NCI-H460 (cell line): ENCODE measurements around the gene INPP5J. TPM values are rescaled to one million over a fixed set of nuclear protein-coding genes. Genes with fewer than 3 reads are reported as not detected.

Experiments
- DNase-seq: peaks from one replicate; pipeline ENCODE4 v3.0.0-alpha.2; 2016; ENCODE audit warnings: low read depth; ENCODE audit errors: extremely low read depth
- total RNA-seq: library from RNA; depleted of rRNA; stranded (reverse); fragments of >200 nt; shearing (Covaris generic); gene quantifications from 2 replicates; pipeline ENCODE4 v1.2.3, GENCODE V29; 2014

The INPP5J gene
- total RNA-seq, 1 experiment from 2014 or later = 0.54 TPM

DNA sequence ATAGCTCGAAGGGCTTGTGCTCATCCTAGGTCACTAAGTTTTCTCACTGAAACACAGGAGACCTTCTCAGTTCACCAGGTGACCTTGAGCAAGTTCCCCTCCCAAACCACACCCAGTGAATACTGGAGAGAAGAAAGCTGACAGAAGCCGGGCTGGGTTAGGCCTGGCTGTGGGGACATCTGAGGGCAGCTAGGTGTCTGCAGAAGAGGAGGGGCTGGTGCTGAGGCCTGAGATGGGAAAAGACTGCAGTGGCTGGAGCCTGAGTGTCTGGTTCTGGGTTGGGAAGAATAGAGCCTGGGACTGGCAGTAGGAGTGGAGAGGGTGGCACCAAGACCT, 602 bp upstream of the INPP5J start:
- DNase-seq = no peak

DNA sequence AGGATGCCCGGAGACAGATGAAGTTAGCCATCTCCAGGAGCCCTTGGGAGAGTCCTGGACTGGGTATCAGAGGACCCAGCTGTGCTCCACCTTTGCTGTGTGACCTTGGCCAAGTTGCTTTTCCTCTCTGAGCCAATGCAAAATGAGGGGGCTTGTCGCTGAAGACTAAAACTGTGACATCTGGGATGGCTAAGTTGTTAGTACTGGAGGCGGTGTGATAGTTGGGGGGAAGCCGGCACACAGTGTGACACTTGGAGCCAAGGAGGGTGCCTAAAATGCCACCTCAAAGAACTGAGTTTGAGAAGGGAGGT, 481 bp downstream of the INPP5J start:
- no peak for DNase-seq

DNA sequence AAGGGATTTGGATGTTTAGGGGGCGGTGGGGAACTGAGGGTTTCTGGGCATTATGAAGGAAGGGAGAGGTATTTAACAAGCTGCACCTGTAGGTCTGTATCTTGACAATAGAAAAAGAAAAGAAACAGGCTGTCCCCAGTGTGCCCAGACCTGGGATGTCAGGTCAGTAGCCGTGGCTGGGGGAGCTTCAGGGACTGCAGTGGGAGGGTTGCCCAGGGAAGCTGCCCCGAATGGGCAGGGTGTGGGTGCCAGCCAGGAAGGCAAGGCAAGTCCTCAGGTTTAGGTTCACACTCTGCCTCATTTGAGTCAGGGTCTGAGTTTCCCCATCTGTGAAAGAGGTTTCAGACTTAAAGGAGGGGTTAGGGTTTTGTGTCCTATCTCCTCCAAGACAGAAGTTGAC, 1.5 kb downstream of the INPP5J start:
- DNase-seq = no peak

DNA sequence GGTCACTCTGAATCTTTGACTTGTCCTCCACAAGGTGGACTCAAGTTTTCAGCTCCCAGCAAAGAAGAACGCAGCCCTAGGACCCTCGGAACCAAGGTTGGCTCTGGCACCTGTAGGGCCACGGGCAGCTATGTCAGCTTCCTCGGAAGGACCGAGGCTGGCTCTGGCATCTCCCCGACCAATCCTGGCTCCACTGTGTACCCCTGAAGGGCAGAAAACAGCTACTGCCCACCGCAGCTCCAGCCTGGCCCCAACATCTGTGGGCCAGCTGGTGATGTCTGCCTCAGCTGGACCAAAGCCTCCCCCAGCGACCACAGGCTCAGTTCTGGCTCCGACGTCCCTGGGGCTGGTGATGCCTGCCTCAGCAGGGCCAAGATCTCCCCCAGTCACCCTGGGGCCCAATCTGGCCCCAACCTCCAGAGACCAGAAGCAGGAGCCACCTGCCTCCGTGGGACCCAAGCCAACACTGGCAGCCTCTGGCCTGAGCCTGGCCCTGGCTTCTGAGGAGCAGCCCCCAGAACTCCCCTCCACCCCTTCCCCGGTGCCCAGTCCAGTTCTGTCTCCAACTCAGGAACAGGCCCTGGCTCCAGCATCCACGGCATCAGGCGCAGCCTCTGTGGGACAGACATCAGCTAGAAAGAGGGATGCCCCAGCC, 2.2 kb downstream of the INPP5J start:
- no peak for DNase-seq

DNA sequence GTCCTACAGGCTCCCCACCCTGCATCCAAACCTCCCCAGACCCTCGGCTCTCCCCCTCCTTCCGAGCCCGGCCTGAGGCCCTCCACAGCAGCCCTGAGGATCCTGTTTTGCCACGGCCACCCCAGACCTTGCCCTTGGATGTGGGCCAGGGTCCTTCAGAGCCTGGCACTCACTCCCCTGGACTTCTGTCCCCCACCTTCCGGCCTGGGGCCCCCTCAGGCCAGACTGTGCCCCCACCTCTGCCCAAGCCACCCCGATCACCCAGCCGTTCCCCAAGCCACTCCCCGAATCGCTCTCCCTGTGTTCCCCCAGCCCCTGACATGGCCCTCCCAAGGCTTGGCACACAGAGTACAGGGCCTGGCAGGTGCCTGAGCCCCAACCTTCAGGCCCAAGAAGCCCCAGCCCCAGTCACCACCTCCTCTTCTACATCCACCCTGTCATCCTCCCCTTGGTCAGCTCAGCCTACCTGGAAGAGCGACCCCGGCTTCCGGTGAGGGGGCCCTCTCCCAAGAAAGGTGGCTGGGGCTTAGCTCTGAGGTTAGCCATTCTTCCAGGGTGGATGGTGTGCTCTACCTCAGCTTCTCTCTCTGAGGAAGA, 2.9 kb downstream of the INPP5J start:
- no peak for DNase-seq

DNA sequence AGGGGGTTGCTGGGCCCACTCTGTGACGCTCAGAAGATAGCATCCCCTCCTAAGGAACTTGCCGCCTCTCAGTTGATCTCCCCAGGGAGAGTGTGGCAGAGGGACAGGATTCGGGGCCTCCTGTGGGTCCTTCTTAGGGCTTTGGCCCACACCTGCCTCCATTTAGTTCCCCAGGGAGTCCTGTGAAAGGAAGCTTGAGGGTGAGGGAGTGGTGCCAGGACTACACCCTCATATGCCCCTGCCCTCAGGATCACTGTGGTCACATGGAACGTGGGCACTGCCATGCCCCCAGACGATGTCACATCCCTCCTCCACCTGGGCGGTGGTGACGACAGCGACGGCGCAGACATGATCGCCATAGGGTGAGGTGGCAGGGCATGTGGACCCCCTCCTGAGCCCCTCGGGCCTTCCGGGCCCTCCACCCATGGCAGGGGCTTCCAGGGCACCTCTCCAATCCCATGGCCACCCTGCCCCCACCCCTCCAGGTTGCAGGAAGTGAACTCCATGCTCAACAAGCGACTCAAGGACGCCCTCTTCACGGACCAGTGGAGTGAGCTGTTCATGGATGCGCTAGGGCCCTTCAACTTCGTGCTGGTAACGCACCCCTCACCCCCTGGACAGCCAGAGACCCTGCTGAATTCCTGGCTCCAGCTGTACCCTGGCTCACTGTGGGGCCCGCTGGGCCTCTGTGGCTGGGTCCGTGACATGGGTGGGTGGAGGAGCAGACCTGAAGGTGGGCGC, 3.5 kb downstream of the INPP5J start:
- DNase-seq = no peak

DNA sequence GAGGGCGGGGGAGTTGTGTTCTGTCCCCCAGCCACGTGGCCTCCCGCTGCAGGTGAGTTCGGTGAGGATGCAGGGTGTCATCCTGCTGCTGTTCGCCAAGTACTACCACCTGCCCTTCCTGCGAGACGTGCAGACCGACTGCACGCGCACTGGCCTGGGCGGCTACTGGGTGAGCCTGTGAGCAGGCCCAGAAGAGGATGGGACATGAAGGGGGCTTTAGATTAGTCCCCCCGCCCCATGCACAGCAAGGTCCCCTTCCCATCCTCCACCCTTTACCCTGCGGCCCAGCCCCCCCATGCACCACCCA, 4.1 kb downstream of the INPP5J start:
- no peak for DNase-seq

DNA sequence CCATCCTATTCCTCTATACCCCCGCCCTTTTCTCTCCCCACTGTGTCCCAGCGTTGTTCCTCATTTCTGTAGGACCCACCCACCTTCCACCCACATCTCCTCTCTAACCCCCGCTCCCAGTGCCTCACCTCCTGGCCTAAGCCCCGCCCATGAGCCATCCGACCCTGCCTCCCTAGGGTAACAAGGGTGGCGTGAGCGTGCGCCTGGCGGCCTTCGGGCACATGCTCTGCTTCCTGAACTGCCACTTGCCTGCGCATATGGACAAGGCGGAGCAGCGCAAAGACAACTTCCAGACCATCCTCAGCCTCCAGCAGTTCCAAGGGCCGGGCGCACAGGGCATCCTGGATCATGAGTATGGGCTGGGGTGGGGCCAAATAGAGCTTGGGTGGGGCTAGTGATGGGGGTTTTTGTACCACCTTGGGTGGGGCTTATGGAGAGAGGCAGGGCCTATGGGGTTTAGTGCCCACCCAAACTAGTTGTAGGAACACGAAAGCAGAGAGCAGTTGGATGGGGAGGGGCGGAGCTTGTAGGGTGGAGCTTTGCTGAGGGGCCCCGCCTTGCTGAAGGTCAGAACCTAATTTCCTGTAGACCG, 4.5 kb downstream of the INPP5J start:
- DNase-seq = no peak

DNA sequence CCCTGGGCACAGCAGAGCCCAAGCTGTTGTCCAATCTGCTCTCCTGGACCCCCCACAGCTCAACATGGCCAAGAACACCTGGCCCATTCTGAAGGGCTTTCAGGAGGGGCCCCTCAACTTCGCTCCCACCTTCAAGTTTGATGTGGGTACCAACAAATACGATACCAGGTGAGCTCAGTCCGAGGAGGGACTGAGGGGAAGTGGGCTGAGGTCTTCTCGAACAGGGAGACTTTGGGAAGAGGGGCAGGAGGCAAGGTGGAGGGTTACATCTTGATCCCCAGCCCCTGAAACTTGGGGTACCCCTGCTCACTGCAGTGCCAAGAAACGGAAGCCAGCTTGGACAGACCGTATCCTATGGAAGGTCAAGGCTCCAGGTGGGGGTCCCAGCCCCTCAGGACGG, 5.4 kb downstream of the INPP5J start:
- no peak for DNase-seq

DNA sequence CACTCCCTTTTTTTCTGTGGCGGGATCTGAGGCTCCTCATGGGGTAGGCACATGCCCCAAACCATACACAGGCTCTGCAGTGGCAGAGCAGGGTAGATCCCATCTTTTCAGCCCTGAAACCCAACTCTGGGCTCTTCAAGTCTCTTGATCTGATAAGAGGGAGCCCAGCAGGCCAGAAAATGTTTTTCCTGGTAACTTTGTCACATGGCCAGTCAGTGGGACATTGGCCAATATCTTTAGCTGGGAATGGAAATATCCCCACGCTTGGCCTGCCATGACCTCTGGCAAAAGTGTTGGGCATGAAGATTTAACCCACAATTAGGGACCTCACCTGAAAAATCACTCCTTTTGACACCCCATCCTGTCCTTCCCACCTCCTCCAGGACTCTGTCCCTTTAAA, 8.1 kb downstream of the INPP5J start:
- DNase-seq = no peak

DNA sequence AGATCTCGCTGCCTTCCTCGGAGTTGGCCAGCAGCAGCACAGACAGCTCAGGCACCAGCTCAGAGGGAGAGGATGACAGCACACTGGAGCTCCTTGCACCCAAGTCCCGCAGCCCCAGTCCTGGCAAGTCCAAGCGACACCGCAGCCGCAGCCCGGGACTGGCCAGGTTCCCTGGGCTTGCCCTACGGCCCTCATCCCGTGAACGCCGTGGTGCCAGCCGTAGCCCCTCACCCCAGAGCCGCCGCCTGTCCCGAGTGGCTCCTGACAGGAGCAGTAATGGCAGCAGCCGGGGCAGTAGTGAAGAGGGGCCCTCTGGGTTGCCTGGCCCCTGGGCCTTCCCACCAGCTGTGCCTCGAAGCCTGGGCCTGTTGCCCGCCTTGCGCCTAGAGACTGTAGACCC, 11.1 kb downstream of the INPP5J start:
- DNase-seq = no peak

DNA sequence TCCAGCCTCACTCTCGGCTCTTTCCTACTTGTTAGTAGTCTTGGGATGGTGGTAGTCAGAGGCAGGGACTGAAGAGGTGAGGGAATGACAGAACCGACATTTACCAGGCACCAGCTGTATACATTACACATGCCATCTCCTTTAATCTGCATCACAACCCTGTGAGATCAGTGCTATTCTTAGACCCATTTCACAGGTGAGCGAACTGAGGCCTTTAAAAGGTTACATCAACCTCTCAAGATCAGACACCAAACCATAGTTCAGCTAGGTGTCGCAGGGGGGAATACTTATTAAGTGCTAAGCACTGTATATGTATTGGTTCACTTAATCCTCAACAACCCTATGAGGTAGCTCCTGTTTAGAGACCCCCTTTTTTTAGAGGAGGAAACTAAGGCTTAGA, 11.9 kb downstream of the INPP5J start:
- DNase-seq = no peak

DNA sequence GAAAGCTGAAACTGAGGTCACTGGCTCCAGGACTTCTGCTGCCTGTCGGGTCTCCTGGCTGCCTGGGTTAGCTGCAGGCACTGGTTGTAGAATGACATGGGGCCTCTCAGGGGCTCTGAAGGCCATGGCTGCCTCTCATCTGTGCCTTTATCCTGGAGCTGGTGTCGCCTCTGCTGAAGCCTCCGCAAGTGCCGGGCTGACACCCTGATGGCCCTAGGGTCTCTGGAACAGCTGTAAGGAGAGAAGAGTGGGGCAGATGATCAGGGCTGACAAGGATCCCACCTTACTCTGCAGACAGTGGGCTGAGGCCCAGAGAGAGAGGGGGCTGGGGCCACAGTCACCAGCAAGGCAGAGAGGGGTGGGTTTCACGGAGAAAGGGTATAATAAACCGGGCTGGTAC, 12.9 kb downstream of the INPP5J start:
- no peak for DNase-seq

DNA sequence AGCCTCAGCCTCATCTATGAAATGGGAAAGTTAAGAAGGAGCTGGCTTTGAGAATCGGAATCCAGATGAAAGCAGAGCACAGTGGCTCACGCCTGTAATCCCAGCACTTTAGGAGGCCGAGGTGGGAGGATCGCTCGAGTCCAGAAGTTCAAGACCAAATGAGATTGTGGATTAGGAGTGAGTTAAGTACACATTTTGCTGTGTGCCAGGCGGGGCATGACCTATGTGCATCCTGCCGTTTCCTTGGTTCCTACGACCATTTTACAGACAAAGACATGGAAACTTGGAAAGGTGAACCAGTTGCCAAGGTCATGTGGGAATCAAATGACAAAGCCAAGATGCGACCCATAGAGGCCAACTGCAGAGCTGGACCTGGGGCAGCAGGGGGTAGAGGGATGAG, 13.4 kb downstream of the INPP5J start:
- no peak for DNase-seq

DNA sequence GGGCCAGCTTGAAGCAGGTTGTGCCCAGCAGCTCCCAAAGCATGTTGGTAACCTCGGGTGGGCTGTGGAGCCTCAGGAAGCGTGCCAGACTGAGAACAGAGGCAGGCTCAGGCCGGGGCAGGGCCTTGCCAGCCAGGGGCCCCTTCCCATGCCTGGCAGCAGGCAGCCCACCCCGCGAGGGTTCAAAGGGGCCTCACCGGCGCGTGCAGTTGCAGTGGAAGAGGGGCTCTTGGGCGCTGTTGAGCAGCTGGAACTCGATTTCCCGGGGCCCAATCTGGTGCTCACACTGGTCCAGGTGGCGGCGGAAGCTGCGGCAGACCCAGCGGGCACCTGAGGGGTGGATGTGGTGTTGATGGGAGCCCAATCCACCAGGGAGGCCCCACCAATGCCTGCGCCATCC, 13.9 kb downstream of the INPP5J start:
- no peak for DNase-seq

DNA sequence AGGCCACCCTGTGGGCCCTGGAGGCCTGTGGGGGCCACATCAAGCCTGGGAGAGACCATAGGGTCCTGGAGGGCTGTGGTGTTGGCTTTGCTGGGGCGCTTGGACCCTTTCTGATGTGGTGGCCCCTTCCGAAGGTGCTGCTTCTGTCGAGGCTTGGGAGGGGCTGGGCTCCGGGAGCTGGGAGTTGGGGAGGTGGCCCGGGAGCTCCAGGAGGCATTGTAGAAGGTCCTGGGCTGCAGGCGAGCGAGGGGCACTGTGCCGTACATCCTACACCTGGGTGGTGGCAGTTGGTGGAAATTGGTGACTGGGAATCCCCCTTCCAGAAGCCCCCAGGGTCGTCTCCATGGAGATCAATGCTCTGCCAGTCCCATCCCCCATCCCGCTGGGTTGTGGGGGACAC, 15.0 kb downstream of the INPP5J start:
- no peak for DNase-seq

DNA sequence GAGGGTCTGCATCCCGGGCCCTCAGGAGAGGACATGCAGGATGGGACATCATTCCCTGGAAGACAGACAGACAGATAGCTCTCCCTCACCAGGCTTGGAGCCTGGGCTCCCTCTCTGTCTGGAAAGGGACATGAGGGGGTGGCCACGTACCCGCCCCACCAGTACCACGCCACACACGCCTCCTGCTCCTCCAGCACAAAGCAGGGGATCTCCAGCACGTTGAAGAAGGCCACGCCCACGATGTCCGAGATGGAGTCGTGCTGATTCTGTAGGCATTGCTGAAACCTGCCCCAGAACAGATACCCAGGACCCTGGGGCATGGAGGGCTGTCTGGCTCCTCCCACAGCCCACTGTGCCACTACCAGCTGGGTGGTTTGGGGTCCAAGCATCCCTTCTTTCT, 15.4 kb downstream of the INPP5J start:
- no peak for DNase-seq

DNA sequence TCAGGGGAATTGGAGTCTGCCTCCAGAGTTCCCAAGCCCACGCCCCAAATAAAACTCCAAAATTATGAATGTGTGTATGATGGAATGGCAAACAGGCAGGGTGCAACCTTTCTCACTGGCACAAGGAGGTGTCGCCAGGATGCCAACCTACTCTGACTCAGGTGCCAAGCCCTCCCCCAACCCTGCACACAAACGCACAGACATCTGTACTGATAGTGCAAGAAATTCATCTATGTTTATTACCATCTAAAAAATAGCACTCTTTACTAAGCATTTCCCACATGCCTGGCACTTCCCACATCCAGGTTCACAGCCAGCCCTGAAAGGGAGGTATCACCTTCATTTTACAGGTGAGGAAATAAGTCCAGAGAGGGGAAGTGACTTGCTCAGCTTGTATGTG, 16.3 kb downstream of the INPP5J start:
- no peak for DNase-seq

DNA sequence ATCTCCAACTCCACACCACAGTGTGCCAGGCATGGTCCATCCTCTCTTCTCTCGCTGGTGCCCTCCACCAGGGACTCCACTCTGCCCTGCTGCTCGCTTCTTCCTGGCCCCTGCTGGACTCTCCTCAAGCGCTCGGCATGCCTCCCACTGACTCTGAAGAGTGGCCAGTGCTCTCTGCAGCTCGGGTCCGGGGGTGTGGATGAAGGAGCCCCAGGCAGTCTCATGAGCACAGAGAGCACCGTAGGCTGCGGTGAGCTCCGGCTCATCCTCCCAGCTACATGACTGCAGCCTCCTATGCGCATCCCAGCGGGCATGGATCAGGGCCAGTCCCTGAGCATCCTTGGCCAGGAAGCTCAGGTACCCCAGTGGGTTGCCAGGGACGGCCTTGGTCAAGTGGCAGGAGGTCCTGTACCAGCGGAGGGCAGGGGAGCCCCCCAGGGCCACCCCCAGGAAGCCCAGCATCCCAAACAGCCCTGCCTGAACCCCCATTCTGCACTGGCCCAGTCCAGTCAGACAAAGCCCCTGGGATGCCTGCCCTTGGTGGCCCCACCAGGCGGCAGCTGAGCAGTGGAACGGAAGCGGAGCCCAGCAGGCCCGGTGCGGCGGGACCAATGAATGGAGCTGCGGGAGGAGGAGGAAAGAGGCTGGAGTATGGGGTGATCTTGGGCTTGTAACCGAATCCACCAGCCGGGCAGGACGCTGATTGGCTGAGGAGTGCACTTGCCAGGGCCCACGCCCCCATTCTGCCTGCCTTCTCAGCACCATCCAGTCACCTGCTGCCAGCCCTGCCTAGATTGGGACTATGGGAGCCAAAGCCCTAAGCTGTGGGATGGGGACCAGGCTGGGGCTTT, 17.3 kb downstream of the INPP5J start, which contains the start of gene PLA2G3:
PLA2G3 (minus strand) TSS at position 643 of the 851 bp plus-strand sequence; CDS start at position 489, 154 bp downstream.
- DNase-seq = no peak

DNA sequence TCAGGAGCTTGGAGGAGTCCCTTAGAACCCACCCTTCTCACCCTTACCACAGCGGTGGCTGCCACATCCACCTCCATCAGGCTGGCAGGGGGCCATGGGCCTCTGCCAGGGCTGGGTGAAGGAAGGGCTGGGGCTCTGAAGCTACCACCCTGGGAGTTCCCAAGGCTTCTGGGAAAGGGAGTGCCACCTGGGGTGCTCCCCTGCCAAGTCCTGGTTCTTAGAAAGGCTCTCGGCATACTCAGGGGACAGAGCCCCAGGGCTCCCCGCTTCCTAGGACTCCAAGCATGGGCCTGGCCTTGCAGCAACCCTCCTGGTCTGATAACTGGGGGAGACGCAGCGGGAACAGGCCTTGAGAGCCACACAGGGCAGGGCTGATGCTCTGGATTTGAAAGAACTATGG, 18.0 kb downstream of the INPP5J start:
- no peak for DNase-seq

DNA sequence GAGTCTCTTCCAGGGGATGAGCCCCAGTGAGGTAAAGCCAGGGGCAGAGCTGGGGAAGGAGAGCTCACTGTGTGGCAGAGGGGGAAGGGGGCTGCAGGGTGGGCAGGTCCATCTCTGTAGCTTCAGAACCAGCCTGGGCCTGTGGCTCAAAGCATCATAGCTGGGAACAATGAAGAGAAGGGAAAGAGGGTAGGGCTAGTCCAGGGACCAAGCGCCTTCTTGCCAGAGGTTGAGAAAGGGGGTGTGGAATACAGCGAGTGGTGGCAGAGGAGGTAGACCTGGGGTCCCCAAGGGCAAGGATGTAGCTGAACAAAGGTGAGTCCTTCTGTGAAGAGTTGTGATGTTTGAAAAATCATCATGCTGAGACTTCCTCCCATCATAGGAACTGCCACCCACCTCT, 18.8 kb downstream of the INPP5J start:
- DNase-seq = no peak
